K562 (cell line): ENCODE results near the gene EIF3M. TPM values are rescaled to one million over a fixed set of nuclear protein-coding genes. Genes with fewer than 3 reads are reported as not detected.

Experiments
- SP2 ChIP-seq: IDR thresholded peaks from 2 replicates; pipeline ENCODE4 v1.6.1; 2011; ENCODE audit warnings: mild to moderate bottlenecking, low read depth, low read length, moderate library complexity; ENCODE audit not compliant: poor library complexity, severe bottlenecking; ENCODE audit errors: extremely low read depth
- ZNF318 ChIP-seq, 2 experiments: fragments of 450-650 bp; IDR thresholded peaks; 2 replicates each; pipeline ENCODE4 v1.6.1; 2016; ENCODE audit warnings: mild to moderate bottlenecking in 2 of 2, borderline replicate concordance in 1 of 2, low read depth in 1 of 2, moderate library complexity in 1 of 2
- polyA plus RNA-seq, 8 experiments: library from polyadenylated mRNA; depleted of rRNA in 4 of 8; stranded (reverse) in 5 of 8; unstranded in 3 of 8; fragments of >200 nt; fragmentation: Nextera tagmentation in 2 of 8; fragmentation: Illumina TruSeq in 1 of 8; extraction: Ambion mirVana in 2 of 8; extraction: Trizol in 1 of 8; gene quantifications; 2 replicates each; pipeline versions ENCODE4 v1.2.1 to v1.2.3, GENCODE V29; 2011 to 2014; ENCODE audit warnings: inconsistent platforms in 1 of 8, missing spikeins in 1 of 8
- total RNA-seq, 7 experiments: library from RNA; depleted of rRNA in 6 of 7; stranded (reverse); fragments of >200 nt in 6 of 7; fragmentation: Illumina TruSeq in 2 of 7; extraction: Trizol in 2 of 7; gene quantifications; 2 replicates each; pipeline versions ENCODE4 v1.2.1 to v1.2.3, GENCODE V29; 2011 to 2021; ENCODE audit warnings: low replicate concordance in 1 of 7
- TF ChIP-seq, protein P1 (sequence below): fragments of 250-450 bp; sonication (Bioruptor Pico); IDR thresholded peaks from 2 replicates; pipeline ENCODE4 v1.9.0; 2021; ENCODE audit warnings: mild to moderate bottlenecking, inconsistent platforms

EIF3M gene
- total and polyA plus RNA-seq, 9 of the 15 experiments (the other 6 are each of a cell fraction or from before 2014, with no cell fraction given): 602 to 2,015 (median 1,058) TPM

DNA sequence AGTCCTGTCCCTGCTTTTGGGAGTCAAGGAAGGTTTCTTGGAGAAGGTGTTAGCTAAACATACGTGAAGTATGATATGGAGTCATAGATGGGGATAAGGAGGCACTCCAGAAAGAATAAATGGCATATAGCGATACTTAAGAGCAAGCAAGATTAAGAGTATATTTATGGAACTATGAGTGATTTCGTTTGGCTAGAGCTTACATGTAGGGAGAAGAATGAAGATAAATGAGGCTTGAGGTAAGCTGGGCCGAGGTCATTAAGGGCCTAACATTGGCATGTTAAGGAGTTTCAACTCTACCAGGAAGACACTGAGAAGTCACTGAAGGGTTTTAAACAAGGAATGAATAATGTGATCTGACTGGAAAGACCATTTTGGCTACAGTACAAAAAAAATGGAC, 33.3 kb downstream of the EIF3M start (continued):
- TF ChIP-seq ZNF318 (IDR thresholded peaks at IDR 0.05; ENCODE audit: borderline replicate concordance in 1 of 2, low read depth in 1 of 2) (no peak), SP2 (no peak)
- TF ChIP-seq, protein P1, sequence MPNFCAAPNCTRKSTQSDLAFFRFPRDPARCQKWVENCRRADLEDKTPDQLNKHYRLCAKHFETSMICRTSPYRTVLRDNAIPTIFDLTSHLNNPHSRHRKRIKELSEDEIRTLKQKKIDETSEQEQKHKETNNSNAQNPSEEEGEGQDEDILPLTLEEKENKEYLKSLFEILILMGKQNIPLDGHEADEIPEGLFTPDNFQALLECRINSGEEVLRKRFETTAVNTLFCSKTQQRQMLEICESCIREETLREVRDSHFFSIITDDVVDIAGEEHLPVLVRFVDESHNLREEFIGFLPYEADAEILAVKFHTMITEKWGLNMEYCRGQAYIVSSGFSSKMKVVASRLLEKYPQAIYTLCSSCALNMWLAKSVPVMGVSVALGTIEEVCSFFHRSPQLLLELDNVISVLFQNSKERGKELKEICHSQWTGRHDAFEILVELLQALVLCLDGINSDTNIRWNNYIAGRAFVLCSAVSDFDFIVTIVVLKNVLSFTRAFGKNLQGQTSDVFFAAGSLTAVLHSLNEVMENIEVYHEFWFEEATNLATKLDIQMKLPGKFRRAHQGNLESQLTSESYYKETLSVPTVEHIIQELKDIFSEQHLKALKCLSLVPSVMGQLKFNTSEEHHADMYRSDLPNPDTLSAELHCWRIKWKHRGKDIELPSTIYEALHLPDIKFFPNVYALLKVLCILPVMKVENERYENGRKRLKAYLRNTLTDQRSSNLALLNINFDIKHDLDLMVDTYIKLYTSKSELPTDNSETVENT: no peak
